Measurements from ENCODE around the gene TRIO.

The TRIO gene

DNA sequence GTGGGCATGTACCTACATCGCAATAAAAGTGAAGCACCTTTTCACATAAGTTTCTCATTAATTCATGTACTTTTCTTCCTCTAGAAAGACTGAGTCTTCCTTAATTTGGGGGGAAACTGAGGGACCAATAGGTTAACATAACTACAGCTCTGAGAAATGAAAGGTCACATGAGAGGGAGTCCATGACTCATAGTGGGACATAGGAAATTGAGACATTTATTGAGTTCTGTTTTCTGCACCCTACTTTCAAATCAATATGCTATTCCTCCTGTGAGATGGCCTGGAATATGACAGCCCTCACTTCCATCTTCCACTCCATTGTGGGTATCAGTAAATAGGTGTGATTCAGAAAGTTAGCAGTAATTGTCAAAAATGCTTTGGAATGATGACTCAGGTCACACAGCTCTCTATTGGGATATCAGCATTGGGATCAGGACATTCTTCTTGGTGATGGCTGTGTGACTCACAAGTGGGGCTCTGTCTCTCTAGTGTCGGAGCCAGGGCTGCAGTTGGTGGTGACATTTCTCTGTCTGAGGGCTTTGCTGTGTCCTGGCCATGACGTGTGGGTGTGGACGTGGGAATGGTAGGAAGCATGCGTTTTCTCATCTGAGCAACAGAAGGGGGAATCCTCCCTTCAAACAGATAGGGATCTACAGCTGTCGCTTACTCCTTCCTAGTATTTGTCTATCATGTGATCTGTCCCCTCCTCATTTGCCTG, 125.0 kb downstream of the TRIO start (continued):
- TF ChIP-seq ZFP69B (tag by site-specific recombination; IDR thresholded peaks at IDR 0.05) (0 out of 2 replicates have a peak, but pooled peaks have one; percentile 33), ZNF391 (tag by site-specific recombination; IDR thresholded peaks at IDR 0.05; ENCODE audit: borderline replicate concordance, low read depth) (peak; percentile 55; the same call in 1 of the 2 replicates), ZBTB17 (tag by site-specific recombination; IDR thresholded peaks at IDR 0.05) (peak; percentile 44), IKZF3 (tag by site-specific recombination; IDR thresholded peaks at IDR 0.05) (peak; percentile 80; the same call in 1 of the 2 replicates), BCL11B (tag by site-specific recombination; IDR thresholded peaks at IDR 0.05; ENCODE audit: low read depth) (no peak), ZNF184 (tag by site-specific recombination; IDR thresholded peaks at IDR 0.05) (no peak), ZNF785 (tag by site-specific recombination; IDR thresholded peaks at IDR 0.05) (no peak), EGR2 (tag by site-specific recombination; IDR thresholded peaks at IDR 0.05; ENCODE audit: low read depth) (peak; percentile 74), ZNF19 (tag by site-specific recombination; IDR thresholded peaks at IDR 0.05; ENCODE audit: low read depth) (no peak), ZNF239 (tag by site-specific recombination; IDR thresholded peaks at IDR 0.05) (no peak), HOXA7 (CRISPR knock-in tag; IDR thresholded peaks at IDR 0.05; ENCODE audit: borderline replicate concordance) (no peak), ZNF416 (tag by site-specific recombination; IDR thresholded peaks at IDR 0.05) (no peak), ZNF558 (tag by site-specific recombination; IDR thresholded peaks at IDR 0.05) (no peak), ZNF660 (tag by site-specific recombination; IDR thresholded peaks at IDR 0.05) (peak; percentile 93), ZNF654 (tag by site-specific recombination; IDR thresholded peaks at IDR 0.05; ENCODE audit: low read depth) (no peak), ZFHX2 (tag by site-specific recombination; conservative IDR thresholded peaks at IDR 0.05) (peak; percentile 86), ZNF292 (tag by site-specific recombination; IDR thresholded peaks at IDR 0.05; ENCODE audit: borderline replicate concordance, low read depth) (no peak), ZBTB1 (tag by site-specific recombination; IDR thresholded peaks at IDR 0.05) (no peak)
- TF ChIP-seq, protein P1, sequence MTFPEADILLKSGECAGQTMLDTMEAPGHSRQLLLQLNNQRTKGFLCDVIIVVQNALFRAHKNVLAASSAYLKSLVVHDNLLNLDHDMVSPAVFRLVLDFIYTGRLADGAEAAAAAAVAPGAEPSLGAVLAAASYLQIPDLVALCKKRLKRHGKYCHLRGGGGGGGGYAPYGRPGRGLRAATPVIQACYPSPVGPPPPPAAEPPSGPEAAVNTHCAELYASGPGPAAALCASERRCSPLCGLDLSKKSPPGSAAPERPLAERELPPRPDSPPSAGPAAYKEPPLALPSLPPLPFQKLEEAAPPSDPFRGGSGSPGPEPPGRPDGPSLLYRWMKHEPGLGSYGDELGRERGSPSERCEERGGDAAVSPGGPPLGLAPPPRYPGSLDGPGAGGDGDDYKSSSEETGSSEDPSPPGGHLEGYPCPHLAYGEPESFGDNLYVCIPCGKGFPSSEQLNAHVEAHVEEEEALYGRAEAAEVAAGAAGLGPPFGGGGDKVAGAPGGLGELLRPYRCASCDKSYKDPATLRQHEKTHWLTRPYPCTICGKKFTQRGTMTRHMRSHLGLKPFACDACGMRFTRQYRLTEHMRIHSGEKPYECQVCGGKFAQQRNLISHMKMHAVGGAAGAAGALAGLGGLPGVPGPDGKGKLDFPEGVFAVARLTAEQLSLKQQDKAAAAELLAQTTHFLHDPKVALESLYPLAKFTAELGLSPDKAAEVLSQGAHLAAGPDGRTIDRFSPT (tag by site-specific recombination; IDR thresholded peaks at IDR 0.05), result peak; percentile 79
- TF ChIP-seq, protein P2, sequence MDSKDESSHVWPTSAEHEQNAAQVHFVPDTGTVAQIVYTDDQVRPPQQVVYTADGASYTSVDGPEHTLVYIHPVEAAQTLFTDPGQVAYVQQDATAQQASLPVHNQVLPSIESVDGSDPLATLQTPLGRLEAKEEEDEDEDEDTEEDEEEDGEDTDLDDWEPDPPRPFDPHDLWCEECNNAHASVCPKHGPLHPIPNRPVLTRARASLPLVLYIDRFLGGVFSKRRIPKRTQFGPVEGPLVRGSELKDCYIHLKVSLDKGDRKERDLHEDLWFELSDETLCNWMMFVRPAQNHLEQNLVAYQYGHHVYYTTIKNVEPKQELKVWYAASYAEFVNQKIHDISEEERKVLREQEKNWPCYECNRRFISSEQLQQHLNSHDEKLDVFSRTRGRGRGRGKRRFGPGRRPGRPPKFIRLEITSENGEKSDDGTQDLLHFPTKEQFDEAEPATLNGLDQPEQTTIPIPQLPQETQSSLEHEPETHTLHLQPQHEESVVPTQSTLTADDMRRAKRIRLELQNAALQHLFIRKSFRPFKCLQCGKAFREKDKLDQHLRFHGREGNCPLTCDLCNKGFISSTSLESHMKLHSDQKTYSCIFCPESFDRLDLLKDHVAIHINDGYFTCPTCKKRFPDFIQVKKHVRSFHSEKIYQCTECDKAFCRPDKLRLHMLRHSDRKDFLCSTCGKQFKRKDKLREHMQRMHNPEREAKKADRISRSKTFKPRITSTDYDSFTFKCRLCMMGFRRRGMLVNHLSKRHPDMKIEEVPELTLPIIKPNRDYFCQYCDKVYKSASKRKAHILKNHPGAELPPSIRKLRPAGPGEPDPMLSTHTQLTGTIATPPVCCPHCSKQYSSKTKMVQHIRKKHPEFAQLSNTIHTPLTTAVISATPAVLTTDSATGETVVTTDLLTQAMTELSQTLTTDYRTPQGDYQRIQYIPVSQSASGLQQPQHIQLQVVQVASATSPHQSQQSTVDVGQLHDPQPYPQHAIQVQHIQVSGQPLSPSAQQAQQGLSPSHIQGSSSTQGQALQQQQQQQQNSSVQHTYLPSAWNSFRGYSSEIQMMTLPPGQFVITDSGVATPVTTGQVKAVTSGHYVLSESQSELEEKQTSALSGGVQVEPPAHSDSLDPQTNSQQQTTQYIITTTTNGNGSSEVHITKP (tag by site-specific recombination; IDR thresholded peaks at IDR 0.05), result peak; percentile 47; the same call in 1 of the 2 replicates
- TF ChIP-seq, protein P3, sequence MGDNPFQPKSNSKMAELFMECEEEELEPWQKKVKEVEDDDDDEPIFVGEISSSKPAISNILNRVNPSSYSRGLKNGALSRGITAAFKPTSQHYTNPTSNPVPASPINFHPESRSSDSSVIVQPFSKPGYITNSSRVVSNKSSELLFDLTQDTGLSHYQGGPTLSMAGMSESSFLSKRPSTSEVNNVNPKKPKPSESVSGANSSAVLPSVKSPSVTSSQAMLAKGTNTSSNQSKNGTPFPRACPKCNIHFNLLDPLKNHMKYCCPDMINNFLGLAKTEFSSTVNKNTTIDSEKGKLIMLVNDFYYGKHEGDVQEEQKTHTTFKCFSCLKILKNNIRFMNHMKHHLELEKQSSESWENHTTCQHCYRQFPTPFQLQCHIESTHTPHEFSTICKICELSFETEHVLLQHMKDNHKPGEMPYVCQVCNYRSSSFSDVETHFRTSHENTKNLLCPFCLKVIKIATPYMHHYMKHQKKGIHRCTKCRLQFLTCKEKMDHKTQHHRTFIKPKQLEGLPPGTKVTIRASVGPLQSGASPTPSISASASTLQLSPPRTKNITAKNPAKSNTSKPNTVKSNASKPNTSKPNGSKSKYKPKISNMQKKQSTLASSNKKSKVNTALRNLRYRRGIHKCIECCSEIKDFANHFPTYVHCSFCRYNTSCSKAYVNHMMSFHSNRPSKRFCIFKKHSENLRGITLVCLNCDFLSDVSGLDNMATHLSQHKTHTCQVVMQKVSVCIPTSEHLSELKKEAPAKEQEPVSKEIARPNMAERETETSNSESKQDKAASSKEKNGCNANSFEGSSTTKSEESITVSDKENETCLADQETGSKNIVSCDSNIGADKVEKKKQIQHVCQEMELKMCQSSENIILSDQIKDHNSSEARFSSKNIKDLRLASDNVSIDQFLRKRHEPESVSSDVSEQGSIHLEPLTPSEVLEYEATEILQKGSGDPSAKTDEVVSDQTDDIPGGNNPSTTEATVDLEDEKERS (tag by site-specific recombination; IDR thresholded peaks at IDR 0.05), result 0 out of 2 replicates have a peak, but pooled peaks have one; percentile 7
- TF ChIP-seq, protein P4, sequence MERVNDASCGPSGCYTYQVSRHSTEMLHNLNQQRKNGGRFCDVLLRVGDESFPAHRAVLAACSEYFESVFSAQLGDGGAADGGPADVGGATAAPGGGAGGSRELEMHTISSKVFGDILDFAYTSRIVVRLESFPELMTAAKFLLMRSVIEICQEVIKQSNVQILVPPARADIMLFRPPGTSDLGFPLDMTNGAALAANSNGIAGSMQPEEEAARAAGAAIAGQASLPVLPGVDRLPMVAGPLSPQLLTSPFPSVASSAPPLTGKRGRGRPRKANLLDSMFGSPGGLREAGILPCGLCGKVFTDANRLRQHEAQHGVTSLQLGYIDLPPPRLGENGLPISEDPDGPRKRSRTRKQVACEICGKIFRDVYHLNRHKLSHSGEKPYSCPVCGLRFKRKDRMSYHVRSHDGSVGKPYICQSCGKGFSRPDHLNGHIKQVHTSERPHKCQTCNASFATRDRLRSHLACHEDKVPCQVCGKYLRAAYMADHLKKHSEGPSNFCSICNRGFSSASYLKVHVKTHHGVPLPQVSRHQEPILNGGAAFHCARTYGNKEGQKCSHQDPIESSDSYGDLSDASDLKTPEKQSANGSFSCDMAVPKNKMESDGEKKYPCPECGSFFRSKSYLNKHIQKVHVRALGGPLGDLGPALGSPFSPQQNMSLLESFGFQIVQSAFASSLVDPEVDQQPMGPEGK (tag by site-specific recombination; IDR thresholded peaks at IDR 0.05), result peak; percentile 43; the same call in 1 of the 2 replicates
- TF ChIP-seq, protein P5, sequence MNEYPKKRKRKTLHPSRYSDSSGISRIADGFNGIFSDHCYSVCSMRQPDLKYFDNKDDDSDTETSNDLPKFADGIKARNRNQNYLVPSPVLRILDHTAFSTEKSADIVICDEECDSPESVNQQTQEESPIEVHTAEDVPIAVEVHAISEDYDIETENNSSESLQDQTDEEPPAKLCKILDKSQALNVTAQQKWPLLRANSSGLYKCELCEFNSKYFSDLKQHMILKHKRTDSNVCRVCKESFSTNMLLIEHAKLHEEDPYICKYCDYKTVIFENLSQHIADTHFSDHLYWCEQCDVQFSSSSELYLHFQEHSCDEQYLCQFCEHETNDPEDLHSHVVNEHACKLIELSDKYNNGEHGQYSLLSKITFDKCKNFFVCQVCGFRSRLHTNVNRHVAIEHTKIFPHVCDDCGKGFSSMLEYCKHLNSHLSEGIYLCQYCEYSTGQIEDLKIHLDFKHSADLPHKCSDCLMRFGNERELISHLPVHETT (tag by site-specific recombination; IDR thresholded peaks at IDR 0.05), result peak; percentile 52; the same call in 1 of the 2 replicates
- TF ChIP-seq, protein P6, sequence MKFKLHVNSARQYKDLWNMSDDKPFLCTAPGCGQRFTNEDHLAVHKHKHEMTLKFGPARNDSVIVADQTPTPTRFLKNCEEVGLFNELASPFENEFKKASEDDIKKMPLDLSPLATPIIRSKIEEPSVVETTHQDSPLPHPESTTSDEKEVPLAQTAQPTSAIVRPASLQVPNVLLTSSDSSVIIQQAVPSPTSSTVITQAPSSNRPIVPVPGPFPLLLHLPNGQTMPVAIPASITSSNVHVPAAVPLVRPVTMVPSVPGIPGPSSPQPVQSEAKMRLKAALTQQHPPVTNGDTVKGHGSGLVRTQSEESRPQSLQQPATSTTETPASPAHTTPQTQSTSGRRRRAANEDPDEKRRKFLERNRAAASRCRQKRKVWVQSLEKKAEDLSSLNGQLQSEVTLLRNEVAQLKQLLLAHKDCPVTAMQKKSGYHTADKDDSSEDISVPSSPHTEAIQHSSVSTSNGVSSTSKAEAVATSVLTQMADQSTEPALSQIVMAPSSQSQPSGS (tag by site-specific recombination; IDR thresholded peaks at IDR 0.05; ENCODE audit: low read depth), result no peak
